SU-DHL-6 (cell line): ENCODE data around the gene SOCS6.

Experiments used
- EZH2phosphoT487 ChIP-seq: fragments of 200-600 bp; sonication (generic), shearing (Covaris generic); conservative IDR thresholded peaks from 2 replicates; pipeline ENCODE4 v1.6.1; 2018; ENCODE audit warnings: mild to moderate bottlenecking, antibody characterized with exemption, low read length, moderate library complexity, mixed read lengths
- TF ChIP-seq, protein P1 (sequence below): fragments of 200-600 bp; sonication (generic); IDR thresholded peaks from one replicate; pipeline ENCODE4 v1.5.1; 2017; ENCODE audit warnings: antibody characterized with exemption, mild to moderate bottlenecking, low read length, moderate library complexity; ENCODE audit not compliant: insufficient read depth, poor library complexity, severe bottlenecking

- TF ChIP-seq, protein P1, sequence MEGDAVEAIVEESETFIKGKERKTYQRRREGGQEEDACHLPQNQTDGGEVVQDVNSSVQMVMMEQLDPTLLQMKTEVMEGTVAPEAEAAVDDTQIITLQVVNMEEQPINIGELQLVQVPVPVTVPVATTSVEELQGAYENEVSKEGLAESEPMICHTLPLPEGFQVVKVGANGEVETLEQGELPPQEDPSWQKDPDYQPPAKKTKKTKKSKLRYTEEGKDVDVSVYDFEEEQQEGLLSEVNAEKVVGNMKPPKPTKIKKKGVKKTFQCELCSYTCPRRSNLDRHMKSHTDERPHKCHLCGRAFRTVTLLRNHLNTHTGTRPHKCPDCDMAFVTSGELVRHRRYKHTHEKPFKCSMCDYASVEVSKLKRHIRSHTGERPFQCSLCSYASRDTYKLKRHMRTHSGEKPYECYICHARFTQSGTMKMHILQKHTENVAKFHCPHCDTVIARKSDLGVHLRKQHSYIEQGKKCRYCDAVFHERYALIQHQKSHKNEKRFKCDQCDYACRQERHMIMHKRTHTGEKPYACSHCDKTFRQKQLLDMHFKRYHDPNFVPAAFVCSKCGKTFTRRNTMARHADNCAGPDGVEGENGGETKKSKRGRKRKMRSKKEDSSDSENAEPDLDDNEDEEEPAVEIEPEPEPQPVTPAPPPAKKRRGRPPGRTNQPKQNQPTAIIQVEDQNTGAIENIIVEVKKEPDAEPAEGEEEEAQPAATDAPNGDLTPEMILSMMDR = no peak
- TF ChIP-seq EZH2phosphoT487 = no peak
Observed at GRCh38 chr18:70294471-70295191, 5.8 kb downstream of the SOCS6 start.
